Astrocyte of the spinal cord (primary cell): Measurements from ENCODE around the gene HSF5.

Experiments
- DNase-seq: peaks from one replicate; pipeline ENCODE4 v3.0.0; 2011; ENCODE audit warnings: low read depth, low spot score
- H3K4me3 ChIP-seq: 2 replicates; pipeline ENCODE4 v1.5.1; 2011; ENCODE audit warnings: low read depth, mild to moderate bottlenecking, low read length, moderate library complexity
- in situ Hi-C: cut with HindIII; loops from 2 replicates; pipeline ENCODE4 v1.10.0; 2017; ENCODE audit warnings: low sequenced_read_pairs
- TF ChIP-seq, protein P1 (sequence below): IDR thresholded peaks from 2 replicates; pipeline ENCODE4 v1.5.1; 2012; ENCODE audit warnings: low read depth, mild to moderate bottlenecking, low read length, inconsistent platforms

HSF5 gene

DNA sequence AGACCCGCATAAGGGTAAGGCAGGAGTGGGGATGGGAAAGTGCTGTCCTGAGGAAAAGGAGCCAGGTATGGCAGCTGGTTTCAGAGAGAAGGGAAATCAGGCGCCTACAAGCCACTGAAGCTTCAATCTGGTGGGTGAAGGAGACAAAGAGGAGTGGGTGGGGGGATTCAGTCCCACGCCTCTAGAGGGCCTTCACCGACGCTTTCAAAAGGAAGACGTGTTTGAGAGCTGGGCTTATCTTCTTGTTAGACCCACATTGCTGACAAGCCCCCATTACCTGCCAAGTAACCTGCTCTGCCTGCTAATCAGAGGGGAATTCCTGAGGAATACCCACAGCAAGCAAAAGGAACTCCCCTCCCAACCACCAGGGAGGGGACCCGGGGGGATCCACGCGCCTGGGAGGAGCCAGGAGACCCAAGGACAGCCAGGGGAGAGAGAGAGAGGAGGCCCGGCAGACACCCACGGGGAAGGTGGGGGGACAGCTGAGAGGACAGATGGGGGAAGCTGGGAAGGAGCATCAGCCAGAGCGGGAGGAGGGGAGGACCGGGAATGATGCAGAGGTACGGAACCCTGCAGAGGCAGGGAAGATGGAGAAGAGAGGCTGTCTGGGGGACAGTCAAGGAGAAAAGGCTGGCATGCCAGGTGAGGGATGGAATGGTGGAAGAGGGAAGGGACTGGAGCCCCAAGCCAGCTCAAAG, 25.2 kb upstream of the HSF5 start:
- no peak for DNase-seq
- H3K4me3 ChIP-seq = peak overlapping the region; percentile 79
- in situ Hi-C loops = no loop called here
- TF ChIP-seq, protein P1, sequence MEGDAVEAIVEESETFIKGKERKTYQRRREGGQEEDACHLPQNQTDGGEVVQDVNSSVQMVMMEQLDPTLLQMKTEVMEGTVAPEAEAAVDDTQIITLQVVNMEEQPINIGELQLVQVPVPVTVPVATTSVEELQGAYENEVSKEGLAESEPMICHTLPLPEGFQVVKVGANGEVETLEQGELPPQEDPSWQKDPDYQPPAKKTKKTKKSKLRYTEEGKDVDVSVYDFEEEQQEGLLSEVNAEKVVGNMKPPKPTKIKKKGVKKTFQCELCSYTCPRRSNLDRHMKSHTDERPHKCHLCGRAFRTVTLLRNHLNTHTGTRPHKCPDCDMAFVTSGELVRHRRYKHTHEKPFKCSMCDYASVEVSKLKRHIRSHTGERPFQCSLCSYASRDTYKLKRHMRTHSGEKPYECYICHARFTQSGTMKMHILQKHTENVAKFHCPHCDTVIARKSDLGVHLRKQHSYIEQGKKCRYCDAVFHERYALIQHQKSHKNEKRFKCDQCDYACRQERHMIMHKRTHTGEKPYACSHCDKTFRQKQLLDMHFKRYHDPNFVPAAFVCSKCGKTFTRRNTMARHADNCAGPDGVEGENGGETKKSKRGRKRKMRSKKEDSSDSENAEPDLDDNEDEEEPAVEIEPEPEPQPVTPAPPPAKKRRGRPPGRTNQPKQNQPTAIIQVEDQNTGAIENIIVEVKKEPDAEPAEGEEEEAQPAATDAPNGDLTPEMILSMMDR = no peak

DNA sequence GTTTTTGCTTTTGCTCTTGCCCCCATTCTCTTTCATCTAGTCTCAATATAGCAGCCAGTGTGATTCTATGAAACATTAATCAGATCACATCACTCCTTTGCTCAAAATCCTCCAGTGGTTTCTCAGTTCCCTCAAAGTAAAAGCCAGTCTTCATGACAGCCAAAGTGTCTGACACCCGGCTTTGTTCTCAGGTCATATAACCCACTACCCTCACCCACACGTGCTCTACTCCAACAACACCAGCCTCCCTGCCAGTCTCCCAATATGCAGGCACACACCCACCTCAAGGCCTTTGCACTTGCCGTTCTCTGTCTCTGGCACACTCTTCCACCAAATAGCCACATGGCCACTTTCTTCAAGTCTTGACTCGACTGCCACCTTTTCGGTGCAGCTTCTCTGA, 21.9 kb upstream of the HSF5 start:
- no peak overlapping the region for H3K4me3 ChIP-seq
- TF ChIP-seq, protein P1 = no peak
- no peak for DNase-seq
- in situ Hi-C loops = no loop called here

DNA sequence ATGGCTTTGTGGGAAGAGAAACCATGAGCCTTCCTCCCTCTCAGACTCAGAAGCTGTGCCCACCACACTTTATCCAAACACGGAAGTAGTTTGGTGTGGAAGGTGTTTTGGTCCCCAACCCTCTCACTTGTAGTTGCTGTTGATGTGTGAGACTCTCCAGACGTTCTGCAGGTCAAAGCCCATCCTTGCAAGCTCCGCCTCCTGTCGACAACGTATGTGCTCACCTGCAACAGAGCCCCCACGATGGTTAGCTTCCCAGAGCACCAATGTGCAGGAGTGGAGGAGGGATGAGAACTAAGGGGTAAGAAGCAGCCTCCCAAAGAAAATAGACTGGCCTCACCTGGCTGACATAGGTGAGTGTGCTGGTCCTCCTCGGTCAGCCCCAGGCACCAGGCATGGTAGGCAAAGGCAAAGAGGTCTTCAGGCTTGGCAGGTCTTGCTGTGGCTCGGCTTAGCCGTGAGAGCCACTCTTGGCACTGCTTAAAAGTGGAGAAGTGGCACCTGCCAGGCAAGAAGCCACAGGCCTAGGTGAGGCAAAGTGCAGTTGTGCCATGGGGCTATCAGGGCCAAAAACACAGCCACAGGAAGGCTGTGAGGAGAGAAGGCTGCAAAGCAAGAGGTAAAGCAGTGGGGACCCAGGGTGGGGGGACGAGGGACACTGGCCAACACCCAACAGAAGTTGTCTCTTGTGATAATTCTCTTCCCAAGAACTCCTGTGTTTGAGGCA, 20.3 kb upstream of the HSF5 start:
- in situ Hi-C loops = no loop called here
- H3K4me3 ChIP-seq = no peak overlapping the region
- TF ChIP-seq, protein P1 = no peak
- DNase-seq = no peak

DNA sequence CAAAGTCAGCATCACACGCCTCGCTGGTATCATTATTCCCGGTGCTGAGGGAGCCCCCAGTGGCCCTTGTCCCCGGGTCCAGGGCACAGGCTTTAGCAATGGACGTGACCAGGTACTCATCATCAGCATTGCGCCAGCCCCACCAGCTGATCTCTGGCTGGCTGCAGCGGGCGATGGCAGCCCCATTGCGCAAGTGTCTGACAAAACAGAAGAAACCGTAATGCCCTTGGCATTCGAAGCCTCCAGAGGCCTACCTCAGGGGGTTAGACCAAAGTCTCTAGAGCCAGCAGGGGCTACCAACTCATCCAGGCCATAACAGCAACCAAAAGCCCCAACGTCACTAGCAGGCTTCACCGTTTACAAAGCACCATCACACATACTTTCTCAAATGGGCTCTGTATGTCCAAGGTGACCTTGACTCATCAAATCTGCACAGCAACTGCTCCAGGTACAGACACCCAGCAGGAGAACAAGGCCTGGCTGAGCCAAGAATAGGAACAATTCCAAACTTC, 19.0 kb upstream of the HSF5 start:
- in situ Hi-C loops = no loop called here
- DNase-seq = peak; percentile 70
- TF ChIP-seq, protein P1 = no peak
- no peak overlapping the region for H3K4me3 ChIP-seq

DNA sequence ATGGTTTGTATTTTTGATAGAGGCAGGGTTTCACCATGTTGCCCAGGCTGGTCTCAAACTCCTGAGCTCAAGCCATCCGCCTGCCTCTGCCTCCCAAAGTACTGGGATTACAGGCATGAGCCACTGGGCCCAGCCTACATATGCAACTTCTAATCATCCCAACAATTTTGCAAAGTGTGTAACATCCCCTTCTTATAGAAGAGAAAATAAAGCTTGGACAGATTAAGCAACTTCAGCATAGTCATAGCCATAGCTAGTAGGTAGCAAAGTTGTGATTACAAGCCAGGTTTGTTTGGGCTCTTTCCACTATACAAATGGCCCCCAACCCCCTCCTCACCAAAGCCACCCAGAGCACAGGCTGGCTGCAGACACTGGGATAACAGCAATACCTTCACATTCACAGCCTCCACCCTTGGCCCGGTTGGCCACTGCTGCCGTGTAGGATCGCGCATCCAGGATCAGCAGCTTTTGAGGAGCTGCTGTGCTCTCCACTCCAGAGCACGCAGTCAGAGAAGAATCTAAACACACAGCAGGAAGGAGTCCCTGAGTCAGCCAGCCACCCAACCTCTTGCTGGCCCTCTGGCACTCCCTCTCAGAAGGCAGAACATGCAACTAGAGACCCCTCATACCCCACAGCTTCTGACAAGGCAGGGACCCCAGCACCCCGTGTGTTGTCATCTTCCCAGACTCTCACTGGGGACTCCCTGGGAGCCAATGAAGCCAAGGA, 18.3 kb upstream of the HSF5 start:
- DNase-seq = peak; percentile 46
- TF ChIP-seq, protein P1 = no peak
- H3K4me3 ChIP-seq = no peak overlapping the region
- in situ Hi-C loops = no loop called here

DNA sequence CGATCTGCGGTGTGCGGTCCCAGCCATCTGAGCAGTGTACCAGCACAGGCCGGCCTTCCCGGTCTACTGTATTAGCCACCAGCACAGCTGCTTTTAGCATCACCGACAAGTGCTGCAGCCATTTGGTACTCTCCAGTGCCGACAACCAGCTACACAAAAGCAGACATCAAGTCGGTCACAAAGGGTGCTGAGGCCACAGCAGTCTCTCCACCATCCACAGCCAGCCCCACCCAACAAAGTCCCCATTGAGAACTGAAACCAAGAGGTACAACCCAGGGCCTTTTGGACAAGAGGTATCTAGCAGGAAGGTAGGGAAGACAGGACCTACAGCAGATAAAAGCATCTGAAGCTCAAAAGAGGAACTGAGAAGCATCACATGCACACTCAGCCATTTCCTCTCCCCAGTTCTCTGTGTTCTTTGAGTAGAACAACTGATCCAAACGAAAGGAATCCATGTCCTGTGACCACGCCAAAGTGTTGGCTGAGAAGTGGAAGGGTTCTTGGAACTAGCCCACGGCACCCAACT, 16.7 kb upstream of the HSF5 start:
- no peak for DNase-seq
- TF ChIP-seq, protein P1 = no peak
- in situ Hi-C loops = no loop called here
- no peak overlapping the region for H3K4me3 ChIP-seq
